ENCODE measurements around the gene FOXRED2.

FOXRED2 gene

DNA sequence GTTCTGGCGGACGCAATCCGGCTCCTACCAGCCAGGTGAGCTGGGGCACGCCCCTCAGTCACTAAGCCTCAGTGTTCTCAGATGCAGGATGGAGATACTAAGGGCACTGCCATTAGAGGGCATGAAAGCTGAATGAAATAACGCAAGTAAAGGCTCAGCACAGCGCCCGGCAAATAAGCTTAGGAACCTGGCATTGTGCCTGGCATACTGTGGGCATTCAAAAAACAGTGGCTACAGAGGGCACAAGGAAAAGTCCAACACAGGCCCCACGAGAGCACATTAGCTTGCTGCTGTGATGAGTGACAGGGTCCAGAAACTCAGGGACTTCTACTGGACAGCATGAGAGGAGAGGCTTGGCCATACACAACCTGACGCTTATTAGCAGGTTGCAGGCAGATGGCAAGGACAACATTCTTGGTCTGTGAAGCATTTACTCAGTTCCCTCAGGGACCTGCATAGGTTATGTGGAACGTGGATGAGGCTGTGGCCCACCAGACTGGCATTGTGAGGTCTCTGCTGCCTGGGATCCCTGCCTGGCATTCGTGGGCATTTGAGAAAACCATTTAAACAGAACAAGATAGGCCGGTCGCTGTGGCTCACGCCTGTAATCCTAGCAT, 37.6 kb downstream of the FOXRED2 start:
- H3K9ac ChIP-seq (ENCODE audit: insufficient read length, low read depth): no peak overlapping the region
- no peak for DNase-seq (ENCODE audit: low read depth, low spot score)

DNA sequence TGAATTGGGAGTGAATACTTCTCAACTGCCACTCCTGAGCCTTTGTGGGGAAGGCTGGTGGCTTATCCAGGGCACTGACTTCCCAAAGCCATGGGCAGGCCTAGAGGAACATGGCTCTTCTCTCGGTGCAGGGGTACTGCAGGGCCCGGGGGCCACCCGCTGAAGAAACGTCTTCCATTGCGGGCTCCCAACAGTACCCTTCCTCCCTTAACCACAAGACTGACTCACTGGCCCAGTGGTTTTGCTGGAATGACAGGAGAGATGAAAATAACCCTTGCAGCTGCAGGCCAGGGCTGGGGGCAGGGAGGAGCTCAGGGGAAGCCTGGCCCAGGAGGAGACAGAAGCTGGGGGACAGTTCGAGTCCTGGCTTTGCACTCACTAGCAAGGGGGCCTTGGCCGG, 38.9 kb downstream of the FOXRED2 start:
- Histone ChIP-seq H3K36me3 (ENCODE audit: insufficient read depth, insufficient read length, low read length) (peaks cover 42% of the 10 kb centered on the region), H3K4me3 (ENCODE audit: insufficient read length, low read depth) (no peak overlapping the region), H3K9me3 (ENCODE audit: insufficient read depth, low read length) (no peaks in the 10 kb centered on the region), H3K4me1 (ENCODE audit: insufficient read depth, insufficient read length) (peaks cover 11% of the 10 kb centered on the region), H3K27me3 (ENCODE audit: insufficient read depth, insufficient read length) (no peaks in the 10 kb centered on the region), H3K9ac (ENCODE audit: insufficient read length, low read depth) (no peak overlapping the region)
- no peak for DNase-seq (ENCODE audit: low read depth, low spot score)
- TF ChIP-seq SUZ12 (IDR thresholded peaks at IDR 0.05; ENCODE audit: extremely low read depth, insufficient read depth, insufficient read length) (no peak), YY1 (IDR thresholded peaks at IDR 0.05; ENCODE audit: insufficient read depth, insufficient read length) (no peak), ZNF274 (IDR thresholded peaks at IDR 0.05; ENCODE audit: low read depth, low read length) (no peak)

More for the DNA sequence above, 37.6 kb downstream of the FOXRED2 start:
- no peaks in the 10 kb centered on the region for H3K27me3 ChIP-seq (ENCODE audit: insufficient read depth, insufficient read length)
- no peak overlapping the region for H3K4me3 ChIP-seq (ENCODE audit: insufficient read length, low read depth)
- H3K36me3 ChIP-seq (ENCODE audit: insufficient read depth, insufficient read length, low read length): peaks cover 51% of the 10 kb centered on the region
- TF ChIP-seq SUZ12 (IDR thresholded peaks at IDR 0.05; ENCODE audit: extremely low read depth, insufficient read depth, insufficient read length): no peak
- H3K4me1 ChIP-seq (ENCODE audit: insufficient read depth, insufficient read length): peaks cover 7% of the 10 kb centered on the region
- H3K9me3 ChIP-seq (ENCODE audit: insufficient read depth, low read length): no peaks in the 10 kb centered on the region

DNA sequence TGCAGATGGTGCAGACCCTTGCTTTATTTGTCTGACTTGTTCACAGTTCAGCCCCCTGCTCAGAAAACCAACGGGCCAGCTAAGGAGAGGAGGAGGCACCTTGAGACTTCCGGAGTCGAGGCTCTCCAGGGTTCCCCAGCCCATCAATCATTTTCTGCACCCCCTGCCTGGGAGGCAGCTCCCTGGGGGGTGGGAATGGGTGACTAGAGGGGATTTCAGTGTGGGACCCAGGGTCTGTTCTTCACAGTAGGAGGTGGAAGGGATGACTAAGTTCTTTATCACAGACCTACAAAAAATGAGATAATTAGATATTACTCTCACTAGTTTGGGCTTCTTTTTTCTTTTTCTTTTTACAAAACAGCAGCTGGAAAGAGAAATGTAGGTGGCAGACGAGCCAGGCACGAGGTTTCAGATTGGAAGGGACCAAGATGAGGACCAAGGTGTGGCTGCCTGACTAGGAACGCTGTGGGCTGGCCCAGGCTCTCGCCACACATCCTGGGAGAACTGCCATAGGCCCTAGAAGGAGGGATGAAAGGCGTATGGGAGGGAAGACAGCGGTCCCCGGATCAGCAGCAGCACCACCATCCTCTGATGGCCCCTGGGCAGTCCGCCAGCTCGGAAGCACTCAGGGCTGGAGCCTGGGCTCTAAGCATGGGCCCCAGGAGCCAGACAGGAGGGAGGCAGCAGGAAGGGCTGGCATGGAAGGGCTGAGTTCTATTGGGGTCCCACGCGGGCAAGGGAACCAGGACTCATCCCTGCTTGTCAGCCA, 39.6 kb downstream of the FOXRED2 start:
- H3K9me3 ChIP-seq (ENCODE audit: insufficient read depth, low read length): no peaks in the 10 kb centered on the region
- DNase-seq (ENCODE audit: low read depth, low spot score): no peak
- peaks cover 37% of the 10 kb centered on the region for H3K36me3 ChIP-seq (ENCODE audit: insufficient read depth, insufficient read length, low read length)
- no peak overlapping the region for H3K9ac ChIP-seq (ENCODE audit: insufficient read length, low read depth)
- H3K4me3 ChIP-seq (ENCODE audit: insufficient read length, low read depth): no peak overlapping the region
- H3K4me1 ChIP-seq (ENCODE audit: insufficient read depth, insufficient read length): peaks cover 11% of the 10 kb centered on the region
- TF ChIP-seq ZNF274 (IDR thresholded peaks at IDR 0.05; ENCODE audit: low read depth, low read length) (no peak), SUZ12 (IDR thresholded peaks at IDR 0.05; ENCODE audit: extremely low read depth, insufficient read depth, insufficient read length) (no peak), YY1 (IDR thresholded peaks at IDR 0.05; ENCODE audit: insufficient read depth, insufficient read length) (no peak)
- H3K27me3 ChIP-seq (ENCODE audit: insufficient read depth, insufficient read length): no peaks in the 10 kb centered on the region

DNA sequence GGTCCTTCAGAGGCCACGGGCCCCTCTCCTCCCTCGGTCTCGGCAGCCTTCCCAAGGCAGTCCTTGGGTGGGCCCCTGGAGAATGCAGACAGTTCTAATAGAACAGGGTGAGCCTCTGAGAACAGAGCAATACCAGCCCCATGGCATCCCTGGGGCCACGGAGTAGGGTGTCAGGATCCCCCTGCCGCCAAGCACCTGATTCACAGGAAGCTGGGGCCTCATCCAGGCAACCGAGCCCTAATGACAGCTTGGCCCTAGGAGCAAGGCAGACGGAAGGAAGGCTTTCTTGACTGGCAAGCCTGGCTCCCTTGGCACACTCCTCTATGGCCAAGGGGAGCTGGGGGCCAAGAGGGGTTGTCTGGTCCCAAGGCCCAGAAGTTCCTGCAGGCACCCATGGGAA, 40.6 kb downstream of the FOXRED2 start:
- Histone ChIP-seq H3K27me3 (ENCODE audit: insufficient read depth, insufficient read length) (no peaks in the 10 kb centered on the region), H3K4me3 (ENCODE audit: insufficient read length, low read depth) (no peak overlapping the region), H3K9ac (ENCODE audit: insufficient read length, low read depth) (no peak overlapping the region), H3K36me3 (ENCODE audit: insufficient read depth, insufficient read length, low read length) (peaks cover 34% of the 10 kb centered on the region), H3K4me1 (ENCODE audit: insufficient read depth, insufficient read length) (peaks cover 15% of the 10 kb centered on the region), H3K9me3 (ENCODE audit: insufficient read depth, low read length) (no peaks in the 10 kb centered on the region)
- DNase-seq (ENCODE audit: low read depth, low spot score): no peak
- TF ChIP-seq SUZ12 (IDR thresholded peaks at IDR 0.05; ENCODE audit: extremely low read depth, insufficient read depth, insufficient read length): no peak
- no peak for TF ChIP-seq YY1 (IDR thresholded peaks at IDR 0.05; ENCODE audit: insufficient read depth, insufficient read length)
- no peak for TF ChIP-seq ZNF274 (IDR thresholded peaks at IDR 0.05; ENCODE audit: low read depth, low read length)

DNA sequence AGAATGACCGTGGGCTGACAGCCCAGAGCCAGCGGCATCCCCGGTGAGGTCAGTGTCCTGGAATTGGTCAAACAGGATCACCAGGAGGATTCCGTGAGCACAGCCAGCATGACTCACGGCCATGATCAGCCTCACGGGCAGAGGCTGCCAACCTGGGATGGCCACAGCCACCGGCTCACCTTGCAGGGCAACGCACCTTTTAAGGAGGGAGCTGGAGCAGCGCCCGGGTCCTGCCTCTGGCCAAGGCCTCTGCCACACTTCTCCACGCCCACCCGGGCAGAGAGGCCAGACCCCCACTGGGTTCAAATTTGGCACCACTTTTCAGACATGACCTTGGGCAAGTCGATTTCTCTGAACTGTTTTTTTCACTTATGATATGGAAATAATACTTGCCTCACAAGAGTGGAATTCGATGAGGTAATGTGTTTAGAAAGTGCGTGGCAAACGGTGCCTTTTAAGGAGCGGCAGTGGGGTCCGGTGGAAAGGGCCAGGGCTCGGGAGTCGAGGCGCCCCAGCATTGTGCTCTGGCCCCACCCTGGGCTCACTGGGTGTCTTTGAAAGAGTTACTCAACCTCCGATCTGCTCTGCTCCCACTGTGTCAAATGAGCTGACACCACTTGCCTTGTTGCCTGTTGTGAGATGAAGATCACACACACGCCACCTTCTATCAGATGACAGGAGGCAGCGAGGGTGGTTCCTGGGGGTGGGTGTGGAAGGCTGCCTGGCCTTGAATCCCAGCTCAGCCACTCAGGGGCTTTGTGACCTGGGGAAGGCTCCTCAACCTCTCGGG, 41.4 kb downstream of the FOXRED2 start:
- Histone ChIP-seq H3K27me3 (ENCODE audit: insufficient read depth, insufficient read length) (no peaks in the 10 kb centered on the region), H3K36me3 (ENCODE audit: insufficient read depth, insufficient read length, low read length) (peaks cover 28% of the 10 kb centered on the region), H3K4me1 (ENCODE audit: insufficient read depth, insufficient read length) (peaks cover 17% of the 10 kb centered on the region), H3K9ac (ENCODE audit: insufficient read length, low read depth) (no peak overlapping the region), H3K9me3 (ENCODE audit: insufficient read depth, low read length) (no peaks in the 10 kb centered on the region), H3K4me3 (ENCODE audit: insufficient read length, low read depth) (no peak overlapping the region)
- no peak for DNase-seq (ENCODE audit: low read depth, low spot score)
- TF ChIP-seq ZNF274 (IDR thresholded peaks at IDR 0.05; ENCODE audit: low read depth, low read length) (no peak), YY1 (IDR thresholded peaks at IDR 0.05; ENCODE audit: insufficient read depth, insufficient read length) (no peak), SUZ12 (IDR thresholded peaks at IDR 0.05; ENCODE audit: extremely low read depth, insufficient read depth, insufficient read length) (no peak)

DNA sequence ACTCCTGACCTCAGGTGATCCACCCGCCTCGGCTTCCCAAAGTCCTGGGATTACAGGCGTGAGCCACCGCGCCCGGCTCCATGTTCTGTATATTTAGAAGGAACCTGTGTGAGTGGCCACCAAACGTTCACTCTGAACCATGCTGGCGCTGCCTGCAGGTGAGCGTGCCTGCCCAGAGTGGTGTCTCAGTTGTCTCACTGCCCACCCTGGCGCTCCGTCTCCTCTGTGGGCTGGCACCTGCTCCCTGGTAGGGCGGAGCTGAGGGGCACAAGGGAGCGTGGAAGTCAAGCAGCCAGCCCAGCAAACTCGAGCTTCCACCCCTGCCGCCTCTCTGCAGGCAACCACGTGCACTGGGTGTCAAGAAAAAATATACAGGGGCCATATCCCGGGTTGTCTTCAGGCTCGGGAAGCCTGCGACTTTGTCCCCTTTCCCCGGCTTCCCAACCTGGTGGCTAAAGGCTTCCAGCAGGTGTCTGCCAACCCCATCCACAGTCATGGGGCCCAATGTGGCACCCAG, 42.1 kb downstream of the FOXRED2 start:
- DNase-seq (ENCODE audit: low read depth, low spot score): no peak
- H3K27me3 ChIP-seq (ENCODE audit: insufficient read depth, insufficient read length): no peaks in the 10 kb centered on the region

DNA sequence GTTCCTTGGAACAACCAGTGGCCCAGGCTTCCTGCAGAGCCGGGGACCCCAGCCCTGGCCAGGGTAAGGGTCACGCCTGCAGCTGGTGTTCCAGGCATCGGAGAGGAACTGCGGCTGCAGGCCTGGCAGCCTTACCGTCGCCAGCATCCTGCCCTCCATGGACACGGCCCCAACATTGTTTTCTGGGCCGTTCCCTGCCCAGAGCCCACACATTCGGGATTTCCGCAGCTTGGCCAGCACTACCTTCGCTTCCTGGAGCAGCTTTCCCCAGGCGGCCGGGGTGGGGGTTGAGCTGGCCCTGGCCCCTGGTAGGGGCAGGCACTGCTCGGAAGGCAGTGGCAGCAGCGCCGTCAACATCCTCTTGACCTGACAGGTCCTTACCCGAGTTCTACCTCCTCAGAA, 43.1 kb downstream of the FOXRED2 start:
- Histone ChIP-seq H3K9ac (ENCODE audit: insufficient read length, low read depth) (peak overlapping the region; percentile 42), H3K9me3 (ENCODE audit: insufficient read depth, low read length) (no peaks in the 10 kb centered on the region), H3K27me3 (ENCODE audit: insufficient read depth, insufficient read length) (no peaks in the 10 kb centered on the region), H3K36me3 (ENCODE audit: insufficient read depth, insufficient read length, low read length) (peaks cover 22% of the 10 kb centered on the region), H3K4me1 (ENCODE audit: insufficient read depth, insufficient read length) (peaks cover 16% of the 10 kb centered on the region), H3K4me3 (ENCODE audit: insufficient read length, low read depth) (no peak overlapping the region)
- no peak for DNase-seq (ENCODE audit: low read depth, low spot score)
- TF ChIP-seq YY1 (IDR thresholded peaks at IDR 0.05; ENCODE audit: insufficient read depth, insufficient read length): no peak
- no peak for TF ChIP-seq ZNF274 (IDR thresholded peaks at IDR 0.05; ENCODE audit: low read depth, low read length)
- TF ChIP-seq SUZ12 (IDR thresholded peaks at IDR 0.05; ENCODE audit: extremely low read depth, insufficient read depth, insufficient read length): no peak

More for the DNA sequence above, 42.1 kb downstream of the FOXRED2 start:
- peaks cover 16% of the 10 kb centered on the region for H3K4me1 ChIP-seq (ENCODE audit: insufficient read depth, insufficient read length)
- TF ChIP-seq SUZ12 (IDR thresholded peaks at IDR 0.05; ENCODE audit: extremely low read depth, insufficient read depth, insufficient read length) (no peak), ZNF274 (IDR thresholded peaks at IDR 0.05; ENCODE audit: low read depth, low read length) (no peak), YY1 (IDR thresholded peaks at IDR 0.05; ENCODE audit: insufficient read depth, insufficient read length) (no peak)
- H3K9ac ChIP-seq (ENCODE audit: insufficient read length, low read depth): no peak overlapping the region
- no peak overlapping the region for H3K4me3 ChIP-seq (ENCODE audit: insufficient read length, low read depth)
- no peaks in the 10 kb centered on the region for H3K9me3 ChIP-seq (ENCODE audit: insufficient read depth, low read length)
- H3K36me3 ChIP-seq (ENCODE audit: insufficient read depth, insufficient read length, low read length): peaks cover 28% of the 10 kb centered on the region

All from NT2/D1 (cell line).